GM12878 (cell line): ENCODE measurements around the gene CTNNAL1. TPM values are rescaled to one million over a fixed set of nuclear protein-coding genes. Genes with fewer than 3 reads are reported as not detected.

Experiments used
- ATAC-seq: fragments of 200-7000 bp; cut with Tn5 transposase; 3 replicates; pipeline ENCODE4 v1.9.1; 2020; ENCODE audit warnings: mild to moderate bottlenecking, moderate library complexity
- BruUV-seq: library from RNA; stranded (reverse); fragments of 400-500 nt; replicated peaks from 2 replicates; lab custom pipeline; 2021; lab: Mats Ljungman, UMichigan
- CTCF ChIA-PET: fragments of 300-600 bp; sonication (Branson Sonifier 250); formaldehyde crosslinking; extraction: SDS; loops from one replicate; lab custom pipeline; 2021; ENCODE audit warnings: inconsistent platforms; lab: Yijun Ruan, JAX
- POLR2A ChIA-PET: fragments of 350-600 bp; formaldehyde crosslinking; extraction: SDS; loops from one replicate; lab custom pipeline; 2021; ENCODE audit warnings: inconsistent platforms; lab: Charles Lee
- RAD21 ChIA-PET: fragments of 300-600 bp; sonication (Branson Sonifier 250); formaldehyde crosslinking; loops from one replicate; lab custom pipeline; 2023; ENCODE audit warnings: antibody characterized with exemption; ENCODE audit not compliant: unreplicated experiment; lab: Charles Lee
- SMC1A ChIA-PET: fragments of 300-600 bp; sonication (Branson Sonifier 250); formaldehyde crosslinking; loops from one replicate; lab custom pipeline; 2023; ENCODE audit not compliant: unreplicated experiment, uncharacterized antibody; lab: Charles Lee
- DNase-seq: peaks from one replicate; pipeline ENCODE4 v3.0.0-alpha.2; 2011; ENCODE audit warnings: low read depth, low spot score
- FAIRE-seq: peaks from 3 replicates; lab custom pipeline; 2011; peaks lifted over from hg19 to GRCh38; lab: Jason Lieb, UNC
- H2AFZ ChIP-seq: 2 replicates; pipeline ENCODE4 v1.6.0; 2011; ENCODE audit warnings: low read depth, low read length, control low read depth; ENCODE audit not compliant: control insufficient read depth
- H3K27ac ChIP-seq: 2 replicates; pipeline ENCODE4 v1.5.1; 2011; ENCODE audit warnings: control low read depth; ENCODE audit not compliant: control insufficient read depth, insufficient read depth
- H3K27me3 ChIP-seq, 2 experiments: replicated peaks in 1 of 2; 2 replicates each; pipeline versions ENCODE4 v1.6.0 to v1.6.1; 2011; ENCODE audit warnings: low read length in 1 of 2; ENCODE audit not compliant: control insufficient read depth in 2 of 2, insufficient read depth in 2 of 2
- H3K36me3 ChIP-seq, 2 experiments: 2 replicates each; pipeline ENCODE4 v1.5.1; 2011; ENCODE audit warnings: low read length in 1 of 2; ENCODE audit not compliant: control insufficient read depth in 2 of 2, insufficient read depth in 2 of 2
- H3K4me1 ChIP-seq: 2 replicates; pipeline ENCODE4 v1.6.1; 2011; ENCODE audit warnings: mild to moderate bottlenecking, low read length, moderate library complexity, mixed read lengths; ENCODE audit not compliant: control insufficient read depth, insufficient read depth
- H3K4me2 ChIP-seq: 2 replicates; pipeline ENCODE4 v1.6.0; 2011; ENCODE audit warnings: control low read depth; ENCODE audit not compliant: control insufficient read depth, insufficient read depth
- H3K4me3 ChIP-seq: fragments of 200-600 bp; sonication (generic); 2 replicates; pipeline ENCODE4 v1.5.1; 2016
- H3K79me2 ChIP-seq: 2 replicates; pipeline ENCODE4 v1.6.0; 2011; ENCODE audit warnings: low read length; ENCODE audit not compliant: control insufficient read depth, insufficient read depth
- H3K9ac ChIP-seq: 2 replicates; pipeline ENCODE4 v1.8.0; 2011; ENCODE audit warnings: low read length, control low read depth, mixed read lengths; ENCODE audit not compliant: control insufficient read depth, insufficient read depth
- H3K9me3 ChIP-seq: replicated peaks from 3 replicates; pipeline ENCODE4 v1.5.1; 2011; ENCODE audit warnings: mild to moderate bottlenecking, low read length; ENCODE audit not compliant: control insufficient read depth, insufficient read depth
- H4K20me1 ChIP-seq: 2 replicates; pipeline ENCODE4 v1.6.0; 2011; ENCODE audit not compliant: control insufficient read depth, insufficient read depth
- BRCA1 ChIP-seq: IDR thresholded peaks from 2 replicates; pipeline ENCODE4 v1.6.1; 2011; ENCODE audit warnings: low read depth, low read length, improper control_type of control experiment
- CBFB ChIP-seq: IDR thresholded peaks from 2 replicates; pipeline ENCODE4 v1.6.1; 2016; ENCODE audit warnings: antibody characterized with exemption, low read depth
- FOXM1 ChIP-seq: IDR thresholded peaks from 2 replicates; pipeline ENCODE4 v1.6.1; 2012; ENCODE audit warnings: low read depth, mild to moderate bottlenecking, inconsistent platforms, low read length, moderate library complexity
- GABPA ChIP-seq: IDR thresholded peaks from 2 replicates; pipeline ENCODE4 v1.6.1; 2014; ENCODE audit warnings: antibody characterized with exemption, low read depth, mild to moderate bottlenecking, inconsistent platforms
- HDAC6 ChIP-seq: fragments of 200-600 bp; sonication (generic); IDR thresholded peaks from one replicate; pipeline ENCODE4 v1.8.0; 2017; ENCODE audit warnings: antibody characterized with exemption; ENCODE audit not compliant: unreplicated experiment
- HDGF ChIP-seq: fragments of 450-650 bp; IDR thresholded peaks from 2 replicates; pipeline ENCODE4 v1.6.1; 2016; ENCODE audit warnings: antibody characterized with exemption
- SPI1 ChIP-seq: IDR thresholded peaks from 2 replicates; pipeline ENCODE4 v1.6.1; 2011; ENCODE audit warnings: low read depth, mild to moderate bottlenecking, low read length, moderate library complexity, borderline replicate concordance; ENCODE audit not compliant: insufficient read depth
- SREBF2 ChIP-seq: IDR thresholded peaks from 2 replicates; pipeline ENCODE4 v1.6.1; 2012; ENCODE audit warnings: mild to moderate bottlenecking, low read length
- TCF3 ChIP-seq: IDR thresholded peaks from 2 replicates; pipeline ENCODE4 v1.6.1; 2012; ENCODE audit warnings: low read depth, mild to moderate bottlenecking, low read length, borderline replicate concordance; ENCODE audit not compliant: insufficient read depth
- WGBS: methylation state at CpG from one replicate; pipeline ENCODE4 v1.1.6; 2016; ENCODE audit warnings: low lambda C conversion rate; ENCODE audit not compliant: insufficient replicate concordance, insufficient coverage; ENCODE audit errors: missing lambda C conversion rate; 5-methylcytosine and 5-hydroxymethylcytosine counted together
- in situ Hi-C: fragments of 300-500 bp; cut with MboI; formaldehyde crosslinking; loops from 9 replicates; pipeline ENCODE4 v1.14.3; 2018; ENCODE audit warnings: mixed read lengths
- intact Hi-C: fragments of 100-400 bp; cut with micrococcal nuclease; formaldehyde crosslinking; loops from one replicate; pipeline ENCODE4 v1.14.2; 2022; ENCODE audit not compliant: unreplicated experiment
- polyA plus RNA-seq, 11 experiments: library from polyadenylated mRNA; depleted of rRNA in 4 of 11; unstranded in 6 of 11; stranded (reverse) in 5 of 11; fragments of >200 nt; fragmentation: Nextera tagmentation in 4 of 11; fragmentation: Illumina TruSeq in 1 of 11; extraction: Ambion mirVana in 4 of 11; extraction: Trizol in 1 of 11; gene quantifications; 1 replicate in 1 of 11; 2 replicates in 10 of 11; pipeline versions ENCODE4 v1.2.1 to v1.2.3, GENCODE V29; 2011 to 2016; ENCODE audit warnings: inconsistent platforms in 2 of 11, missing spikeins in 2 of 11, low read depth in 1 of 11
- total RNA-seq, 4 experiments: library from RNA; depleted of rRNA in 3 of 4; stranded (reverse); fragments of >200 nt in 3 of 4; fragmentation: Illumina TruSeq in 1 of 4; extraction: Trizol in 1 of 4; gene quantifications; 2 replicates each; pipeline versions ENCODE4 v1.2.1 to v1.2.3, GENCODE V29; 2013 to 2021
- TF ChIP-seq, protein P1 (sequence below): IDR thresholded peaks from 2 replicates; pipeline ENCODE4 v1.6.1; 2011; ENCODE audit warnings: low read depth, mild to moderate bottlenecking, low read length, moderate library complexity, borderline replicate concordance; ENCODE audit errors: extremely low read depth
- TF ChIP-seq, protein P2 (sequence below): fragments of 450-650 bp; IDR thresholded peaks from 2 replicates; pipeline ENCODE4 v1.6.1; 2018; ENCODE audit warnings: mild to moderate bottlenecking, low read depth, moderate library complexity; ENCODE audit not compliant: partially characterized antibody
- TF ChIP-seq, protein P3 (sequence below): IDR thresholded peaks from 2 replicates; pipeline ENCODE4 v1.6.1; 2012; ENCODE audit warnings: low read depth, low read length, improper control_type of control experiment
- TF ChIP-seq, protein P4 (sequence below): IDR thresholded peaks from 2 replicates; pipeline ENCODE4 v1.6.1; 2012; ENCODE audit warnings: low read length, inconsistent platforms

Gene CTNNAL1
- total and polyA plus RNA-seq, 10 of the 15 experiments (the other 5 are each of a cell fraction or from before 2014, with no cell fraction given) = 16.3 to 82.5 (median 45.2) TPM

DNA sequence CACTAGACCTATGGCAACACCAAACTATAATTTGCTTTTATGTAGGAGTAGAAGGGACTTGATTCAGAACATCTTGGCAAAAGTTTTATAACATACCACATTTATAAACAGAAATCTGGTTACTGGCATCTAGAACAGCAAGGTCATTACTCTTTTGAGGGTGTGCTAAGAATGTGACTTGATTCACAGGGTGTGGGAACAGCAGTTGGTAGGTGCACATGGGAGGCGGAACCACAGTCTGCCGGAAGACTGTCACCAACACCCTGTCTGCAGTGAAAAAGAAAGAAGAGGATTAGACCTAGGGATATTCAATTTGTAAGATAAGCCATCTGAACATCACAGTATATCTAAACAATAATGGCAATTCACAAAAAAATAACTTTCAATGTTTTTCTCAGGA is 102.4 kb downstream of the CTNNAL1 start:
- intact Hi-C loops = no loop called here
- no peak for TF ChIP-seq SREBF2
- TF ChIP-seq SPI1 = no peak
- no peak for TF ChIP-seq TCF3
- no peak for TF ChIP-seq GABPA
- no peak for TF ChIP-seq HDGF
- Histone ChIP-seq H3K79me2 (no peaks in the 10 kb centered on the region), H3K27ac (no peak overlapping the region), H3K9me3 (no peaks in the 10 kb centered on the region), H3K4me1 (no peaks in the 10 kb centered on the region), H3K36me3 (peaks cover 6 to 12% of the 10 kb centered on the region in 2 experiments), H3K4me2 (no peak overlapping the region), H3K4me3 (no peak overlapping the region), H4K20me1 (no peaks in the 10 kb centered on the region), H3K9ac (no peak overlapping the region), H2AFZ (no peak overlapping the region), H3K27me3 (no peaks in the 10 kb centered on the region)
- CTCF ChIA-PET = no interaction called here
- no TSS peak for BruUV-seq
- SMC1A ChIA-PET = no interaction called here
- ATAC-seq = no peak
- FAIRE-seq = no peak
- RAD21 ChIA-PET = no interaction called here
- POLR2A ChIA-PET = no interaction called here
- in situ Hi-C loops = no loop called here
- no peak for DNase-seq
- WGBS = 100% methylated on average over 2 of the region's 2 CpGs

DNA sequence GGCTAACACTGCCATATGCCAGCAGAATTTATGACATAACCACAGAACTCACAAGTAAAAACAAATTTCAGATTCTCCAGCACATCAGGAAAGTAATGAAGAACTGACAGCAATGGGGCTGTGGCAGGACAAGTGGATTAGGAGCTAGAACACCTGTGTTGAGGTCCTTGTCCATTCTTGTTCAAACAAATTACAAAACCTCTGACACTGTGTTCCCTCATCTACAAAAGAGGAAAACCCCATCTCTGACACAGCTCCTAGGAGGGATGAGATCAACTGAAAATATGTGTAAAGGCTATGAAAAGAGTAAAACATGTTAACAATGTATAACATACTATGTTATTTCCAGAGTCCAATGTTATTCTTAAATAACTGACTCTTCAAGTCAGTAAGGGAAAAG is 102.9 kb downstream of the CTNNAL1 start:
- ATAC-seq (no peak), DNase-seq (no peak), FAIRE-seq (no peak)
- Histone ChIP-seq H3K79me2 (no peaks in the 10 kb centered on the region), H3K9me3 (no peaks in the 10 kb centered on the region), H2AFZ (no peak overlapping the region), H3K36me3 (peaks cover 6 to 12% of the 10 kb centered on the region in 2 experiments), H3K4me2 (no peak overlapping the region), H3K27me3 (no peaks in the 10 kb centered on the region), H3K9ac (no peak overlapping the region), H3K4me1 (no peaks in the 10 kb centered on the region), H3K4me3 (no peak overlapping the region), H3K27ac (no peak overlapping the region), H4K20me1 (no peaks in the 10 kb centered on the region)
- ChIA-PET RAD21 (no interaction called here), CTCF (interaction anchor here (0.5 kb wide), 1 partner anchor 575 kb away, joined by 3 read pairs; no protein-coding TSS in a partner anchor), POLR2A (no interaction called here), SMC1A (interaction anchor here (0.5 kb wide), 1 partner anchor 25 kb away, joined by 3 read pairs; no protein-coding TSS in a partner anchor)
- BruUV-seq = no TSS peak
- intact Hi-C loops (no loop called here), in situ Hi-C loops (no loop called here)
- TF ChIP-seq FOXM1 = no peak
- TF ChIP-seq, protein P1, sequence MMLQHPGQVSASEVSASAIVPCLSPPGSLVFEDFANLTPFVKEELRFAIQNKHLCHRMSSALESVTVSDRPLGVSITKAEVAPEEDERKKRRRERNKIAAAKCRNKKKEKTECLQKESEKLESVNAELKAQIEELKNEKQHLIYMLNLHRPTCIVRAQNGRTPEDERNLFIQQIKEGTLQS = no peak
- TF ChIP-seq, protein P2, sequence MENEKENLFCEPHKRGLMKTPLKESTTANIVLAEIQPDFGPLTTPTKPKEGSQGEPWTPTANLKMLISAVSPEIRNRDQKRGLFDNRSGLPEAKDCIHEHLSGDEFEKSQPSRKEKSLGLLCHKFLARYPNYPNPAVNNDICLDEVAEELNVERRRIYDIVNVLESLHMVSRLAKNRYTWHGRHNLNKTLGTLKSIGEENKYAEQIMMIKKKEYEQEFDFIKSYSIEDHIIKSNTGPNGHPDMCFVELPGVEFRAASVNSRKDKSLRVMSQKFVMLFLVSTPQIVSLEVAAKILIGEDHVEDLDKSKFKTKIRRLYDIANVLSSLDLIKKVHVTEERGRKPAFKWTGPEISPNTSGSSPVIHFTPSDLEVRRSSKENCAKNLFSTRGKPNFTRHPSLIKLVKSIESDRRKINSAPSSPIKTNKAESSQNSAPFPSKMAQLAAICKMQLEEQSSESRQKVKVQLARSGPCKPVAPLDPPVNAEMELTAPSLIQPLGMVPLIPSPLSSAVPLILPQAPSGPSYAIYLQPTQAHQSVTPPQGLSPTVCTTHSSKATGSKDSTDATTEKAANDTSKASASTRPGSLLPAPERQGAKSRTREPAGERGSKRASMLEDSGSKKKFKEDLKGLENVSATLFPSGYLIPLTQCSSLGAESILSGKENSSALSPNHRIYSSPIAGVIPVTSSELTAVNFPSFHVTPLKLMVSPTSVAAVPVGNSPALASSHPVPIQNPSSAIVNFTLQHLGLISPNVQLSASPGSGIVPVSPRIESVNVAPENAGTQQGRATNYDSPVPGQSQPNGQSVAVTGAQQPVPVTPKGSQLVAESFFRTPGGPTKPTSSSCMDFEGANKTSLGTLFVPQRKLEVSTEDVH = no peak
- TF ChIP-seq, protein P3, sequence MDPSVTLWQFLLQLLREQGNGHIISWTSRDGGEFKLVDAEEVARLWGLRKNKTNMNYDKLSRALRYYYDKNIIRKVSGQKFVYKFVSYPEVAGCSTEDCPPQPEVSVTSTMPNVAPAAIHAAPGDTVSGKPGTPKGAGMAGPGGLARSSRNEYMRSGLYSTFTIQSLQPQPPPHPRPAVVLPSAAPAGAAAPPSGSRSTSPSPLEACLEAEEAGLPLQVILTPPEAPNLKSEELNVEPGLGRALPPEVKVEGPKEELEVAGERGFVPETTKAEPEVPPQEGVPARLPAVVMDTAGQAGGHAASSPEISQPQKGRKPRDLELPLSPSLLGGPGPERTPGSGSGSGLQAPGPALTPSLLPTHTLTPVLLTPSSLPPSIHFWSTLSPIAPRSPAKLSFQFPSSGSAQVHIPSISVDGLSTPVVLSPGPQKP = no peak
- TF ChIP-seq BRCA1 = no peak
- no peak for TF ChIP-seq CBFB
- TF ChIP-seq HDAC6 = no peak
- TF ChIP-seq, protein P4, sequence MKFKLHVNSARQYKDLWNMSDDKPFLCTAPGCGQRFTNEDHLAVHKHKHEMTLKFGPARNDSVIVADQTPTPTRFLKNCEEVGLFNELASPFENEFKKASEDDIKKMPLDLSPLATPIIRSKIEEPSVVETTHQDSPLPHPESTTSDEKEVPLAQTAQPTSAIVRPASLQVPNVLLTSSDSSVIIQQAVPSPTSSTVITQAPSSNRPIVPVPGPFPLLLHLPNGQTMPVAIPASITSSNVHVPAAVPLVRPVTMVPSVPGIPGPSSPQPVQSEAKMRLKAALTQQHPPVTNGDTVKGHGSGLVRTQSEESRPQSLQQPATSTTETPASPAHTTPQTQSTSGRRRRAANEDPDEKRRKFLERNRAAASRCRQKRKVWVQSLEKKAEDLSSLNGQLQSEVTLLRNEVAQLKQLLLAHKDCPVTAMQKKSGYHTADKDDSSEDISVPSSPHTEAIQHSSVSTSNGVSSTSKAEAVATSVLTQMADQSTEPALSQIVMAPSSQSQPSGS = no peak
